OCI-LY1 (cell line): ENCODE results near the gene FOXO3.

ENCODE experiments used
- H2AFZ ChIP-seq: fragments of 200-600 bp; sonication (generic), shearing (Covaris generic); 2 replicates; pipeline ENCODE4 v1.6.0; 2014; ENCODE audit warnings: antibody characterized with exemption, mild to moderate bottlenecking, low read length
- H3F3A ChIP-seq: fragments of 200-600 bp; sonication (generic), shearing (Covaris generic); 2 replicates; pipeline ENCODE4 v1.6.0; 2014; ENCODE audit warnings: mild to moderate bottlenecking, antibody characterized with exemption, low read length, moderate library complexity; ENCODE audit not compliant: insufficient read depth
- H3K27ac ChIP-seq: fragments of 200-600 bp; sonication (generic); 2 replicates; pipeline ENCODE4 v1.5.1; 2014; ENCODE audit warnings: low read length, mixed run types, mild to moderate bottlenecking, low read depth; ENCODE audit not compliant: poor library complexity, severe bottlenecking
- H3K27me3 ChIP-seq: fragments of 200-600 bp; sonication (generic); 2 replicates; pipeline ENCODE4 v1.6.0; 2014; ENCODE audit warnings: antibody characterized with exemption, mild to moderate bottlenecking, low read length, moderate library complexity; ENCODE audit not compliant: insufficient read depth
- H3K36me3 ChIP-seq: fragments of 200-600 bp; sonication (generic); 2 replicates; pipeline ENCODE4 v1.6.1; 2014; ENCODE audit warnings: mild to moderate bottlenecking, antibody characterized with exemption, low read length, moderate library complexity, mixed read lengths; ENCODE audit not compliant: insufficient read depth
- H3K4me1 ChIP-seq: fragments of 200-600 bp; sonication (generic); 2 replicates; pipeline ENCODE4 v1.5.1; 2014; ENCODE audit warnings: mild to moderate bottlenecking, low read length, moderate library complexity; ENCODE audit not compliant: insufficient read depth, severe bottlenecking
- H3K4me2 ChIP-seq: fragments of 200-600 bp; sonication (generic), shearing (Covaris generic); 2 replicates; pipeline ENCODE4 v1.6.1; 2014; ENCODE audit warnings: low read length
- H3K4me3 ChIP-seq: fragments of 200-600 bp; sonication (generic); 2 replicates; pipeline ENCODE4 v1.5.1; 2014; ENCODE audit warnings: low read length, low read depth, mild to moderate bottlenecking, mixed read lengths; ENCODE audit not compliant: poor library complexity, severe bottlenecking
- H3K79me2 ChIP-seq: fragments of 200-600 bp; shearing (Covaris generic); 2 replicates; pipeline ENCODE4 v1.6.1; 2016; ENCODE audit warnings: mixed run types, low read length, mixed read lengths; ENCODE audit not compliant: insufficient read depth
- H3K9ac ChIP-seq: fragments of 200-600 bp; sonication (generic), shearing (Covaris generic); 2 replicates; pipeline ENCODE4 v1.6.1; 2014; ENCODE audit warnings: mild to moderate bottlenecking, low read length, mixed read lengths
- H3K9me2 ChIP-seq: fragments of 200-600 bp; sonication (generic), shearing (Covaris generic); 2 replicates; pipeline ENCODE4 v1.6.1; 2014; ENCODE audit warnings: low read depth, mild to moderate bottlenecking, low read length, mixed read lengths
- H3K9me3 ChIP-seq: fragments of 200-600 bp; shearing (Covaris generic); 2 replicates; pipeline ENCODE4 v1.6.1; 2014; ENCODE audit warnings: low read length, mixed read lengths
- H4K20me1 ChIP-seq: fragments of 200-600 bp; sonication (generic), shearing (Covaris generic); 2 replicates; pipeline ENCODE4 v1.6.0; 2016; ENCODE audit warnings: mild to moderate bottlenecking, low read length; ENCODE audit not compliant: insufficient read depth
- EZH2 ChIP-seq: fragments of 200-600 bp; sonication (generic), shearing (Covaris generic); IDR thresholded peaks from 2 replicates; pipeline ENCODE4 v1.8.0; 2017; ENCODE audit warnings: borderline replicate concordance, mixed run types, mild to moderate bottlenecking, antibody characterized with exemption, low read length, moderate library complexity, mixed read lengths
- TF ChIP-seq, protein P1 (sequence below): fragments of 200-600 bp; sonication (generic), shearing (Covaris generic); IDR thresholded peaks from 2 replicates; pipeline ENCODE4 v1.5.1; 2017; ENCODE audit warnings: mild to moderate bottlenecking, antibody characterized with exemption, low read length, moderate library complexity, mixed read lengths

The FOXO3 gene

GRCh38 chr6:108592371-108593337, 31.9 kb downstream of the FOXO3 start:
- no peak for TF ChIP-seq EZH2
- TF ChIP-seq, protein P1, sequence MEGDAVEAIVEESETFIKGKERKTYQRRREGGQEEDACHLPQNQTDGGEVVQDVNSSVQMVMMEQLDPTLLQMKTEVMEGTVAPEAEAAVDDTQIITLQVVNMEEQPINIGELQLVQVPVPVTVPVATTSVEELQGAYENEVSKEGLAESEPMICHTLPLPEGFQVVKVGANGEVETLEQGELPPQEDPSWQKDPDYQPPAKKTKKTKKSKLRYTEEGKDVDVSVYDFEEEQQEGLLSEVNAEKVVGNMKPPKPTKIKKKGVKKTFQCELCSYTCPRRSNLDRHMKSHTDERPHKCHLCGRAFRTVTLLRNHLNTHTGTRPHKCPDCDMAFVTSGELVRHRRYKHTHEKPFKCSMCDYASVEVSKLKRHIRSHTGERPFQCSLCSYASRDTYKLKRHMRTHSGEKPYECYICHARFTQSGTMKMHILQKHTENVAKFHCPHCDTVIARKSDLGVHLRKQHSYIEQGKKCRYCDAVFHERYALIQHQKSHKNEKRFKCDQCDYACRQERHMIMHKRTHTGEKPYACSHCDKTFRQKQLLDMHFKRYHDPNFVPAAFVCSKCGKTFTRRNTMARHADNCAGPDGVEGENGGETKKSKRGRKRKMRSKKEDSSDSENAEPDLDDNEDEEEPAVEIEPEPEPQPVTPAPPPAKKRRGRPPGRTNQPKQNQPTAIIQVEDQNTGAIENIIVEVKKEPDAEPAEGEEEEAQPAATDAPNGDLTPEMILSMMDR: no peak
- H3K9ac ChIP-seq: peak overlapping the region; percentile 20; the same call in 1 of the 2 replicates
- H3K9me2 ChIP-seq: no peaks in the 10 kb centered on the region
- no peaks in the 10 kb centered on the region for H3K27me3 ChIP-seq
- no peaks in the 10 kb centered on the region for H4K20me1 ChIP-seq
- H3K4me1 ChIP-seq: peaks cover 100% of the 10 kb centered on the region
- H3K79me2 ChIP-seq: 0 out of 2 replicates have a peak, but pooled peaks cover 7% of the 10 kb centered on the region
- no peaks in the 10 kb centered on the region for H3K9me3 ChIP-seq
- H3K27ac ChIP-seq: peak overlapping the region; percentile 88
- H3K36me3 ChIP-seq: no peaks in the 10 kb centered on the region
- no peaks in the 10 kb centered on the region for H3F3A ChIP-seq
- peak overlapping the region; percentile 13 for H3K4me3 ChIP-seq
- H2AFZ ChIP-seq: no peak overlapping the region
- peak overlapping the region; percentile 47 for H3K4me2 ChIP-seq

- TF ChIP-seq EZH2: no peak
- TF ChIP-seq, protein P1: no peak
- H3K27ac ChIP-seq: no peak overlapping the region
- H3K9me2 ChIP-seq: no peaks in the 10 kb centered on the region
- no peaks in the 10 kb centered on the region for H3K27me3 ChIP-seq
- H3K79me2 ChIP-seq: no peaks in the 10 kb centered on the region
- H3K4me2 ChIP-seq: no peak overlapping the region; the same call in 1 of the 2 replicates
- peaks cover 99% of the 10 kb centered on the region for H3K4me1 ChIP-seq
- no peaks in the 10 kb centered on the region for H3K9me3 ChIP-seq
- no peaks in the 10 kb centered on the region for H4K20me1 ChIP-seq
- no peaks in the 10 kb centered on the region for H3F3A ChIP-seq
- H3K4me3 ChIP-seq: no peak overlapping the region
- no peak overlapping the region for H3K9ac ChIP-seq
- no peak overlapping the region for H2AFZ ChIP-seq
- no peaks in the 10 kb centered on the region for H3K36me3 ChIP-seq
These were observed 33.4 kb downstream of the FOXO3 start for GRCh38 chr6:108594151-108594550.

DNA sequence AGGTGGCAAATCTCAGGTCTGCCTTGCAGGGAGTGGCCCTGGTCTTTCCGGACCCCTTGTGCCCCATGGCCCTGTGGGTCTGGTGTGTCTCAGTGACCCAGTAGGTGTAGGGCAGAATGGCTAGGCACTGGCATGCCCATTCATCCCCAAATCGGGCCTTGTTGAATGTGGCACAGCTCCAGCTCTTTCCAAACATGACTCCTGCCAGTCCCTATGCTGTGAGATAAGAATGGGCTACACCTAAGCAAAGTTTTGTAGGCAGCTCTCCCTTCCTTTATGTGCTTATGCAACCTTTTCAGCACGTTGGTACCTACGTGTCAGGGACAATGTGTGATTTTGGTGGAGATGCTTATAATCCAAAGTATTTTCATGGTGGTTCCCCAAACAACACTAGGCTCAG, 33.9 kb downstream of the FOXO3 start:
- Histone ChIP-seq H3K27me3 (no peaks in the 10 kb centered on the region), H3K36me3 (no peaks in the 10 kb centered on the region), H3K79me2 (no peaks in the 10 kb centered on the region), H2AFZ (no peak overlapping the region), H4K20me1 (no peaks in the 10 kb centered on the region), H3K4me1 (peaks cover 94% of the 10 kb centered on the region), H3F3A (no peaks in the 10 kb centered on the region), H3K9me3 (no peaks in the 10 kb centered on the region), H3K9me2 (no peaks in the 10 kb centered on the region), H3K4me2 (no peak overlapping the region; the same call in 1 of the 2 replicates), H3K9ac (no peak overlapping the region), H3K4me3 (no peak overlapping the region), H3K27ac (no peak overlapping the region)
- TF ChIP-seq, protein P1: no peak
- TF ChIP-seq EZH2: no peak
